H9 (cell line): Measurements from ENCODE around the gene FAT1. TPM values are rescaled to one million over a fixed set of nuclear protein-coding genes. Genes with fewer than 3 reads are reported as not detected.

Experiments used
- DNase-seq: peaks from one replicate; pipeline ENCODE4 v3.0.0-alpha.2; 2017
- H2AFZ ChIP-seq: one replicate; pipeline ENCODE4 v1.6.1; 2013; ENCODE audit warnings: mild to moderate bottlenecking, low read length, control low read depth, moderate library complexity
- H2AK5ac ChIP-seq: 2 replicates; pipeline ENCODE4 v1.6.1; 2013; ENCODE audit warnings: low read length, control low read depth, mixed read lengths; ENCODE audit not compliant: insufficient read length
- H2BK120ac ChIP-seq: one replicate; pipeline ENCODE4 v1.6.1; 2013; ENCODE audit warnings: low read depth, mild to moderate bottlenecking, low read length, control low read depth, inconsistent platforms; ENCODE audit not compliant: poor library complexity, severe bottlenecking
- H2BK12ac ChIP-seq: 2 replicates; pipeline ENCODE4 v1.6.1; 2013; ENCODE audit warnings: low read length, control low read depth, mixed read lengths, low read depth; ENCODE audit not compliant: insufficient read length
- H2BK15ac ChIP-seq: 2 replicates; pipeline ENCODE4 v1.6.1; 2013; ENCODE audit warnings: low read depth, low read length, control low read depth
- H2BK20ac ChIP-seq: one replicate; pipeline ENCODE4 v1.6.1; 2013; ENCODE audit warnings: low read depth, mild to moderate bottlenecking, low read length, control low read depth, inconsistent platforms; ENCODE audit not compliant: poor library complexity, severe bottlenecking
- H2BK5ac ChIP-seq: 2 replicates; pipeline ENCODE4 v1.6.1; 2013; ENCODE audit warnings: low read length, control low read depth, mixed read lengths; ENCODE audit not compliant: insufficient read length
- H3K14ac ChIP-seq: 2 replicates; pipeline ENCODE4 v1.6.1; 2013; ENCODE audit warnings: low read length, control low read depth; ENCODE audit not compliant: insufficient read depth
- H3K18ac ChIP-seq: 2 replicates; pipeline ENCODE4 v1.6.1; 2013; ENCODE audit warnings: low read depth, mild to moderate bottlenecking, mixed read lengths, low read length, control low read depth; ENCODE audit not compliant: insufficient read length
- H3K23ac ChIP-seq: 2 replicates; pipeline ENCODE4 v1.6.1; 2013; ENCODE audit warnings: low read length, control low read depth, mixed read lengths, low read depth; ENCODE audit not compliant: insufficient read length
- H3K23me2 ChIP-seq: 2 replicates; pipeline ENCODE4 v1.6.1; 2013; ENCODE audit warnings: low read depth, mild to moderate bottlenecking, mixed read lengths, low read length, control low read depth; ENCODE audit not compliant: insufficient read length, poor library complexity, severe bottlenecking
- H3K27ac ChIP-seq: 2 replicates; pipeline ENCODE4 v1.5.1; 2013; ENCODE audit warnings: low read length, control low read depth, mixed read lengths, low read depth; ENCODE audit not compliant: insufficient read length
- H3K27me3 ChIP-seq: 2 replicates; pipeline ENCODE4 v1.6.1; 2013; ENCODE audit warnings: low read length, control low read depth, inconsistent platforms; ENCODE audit not compliant: insufficient read depth
- H3K4ac ChIP-seq: 2 replicates; pipeline ENCODE4 v1.6.1; 2013; ENCODE audit warnings: low read depth, mild to moderate bottlenecking, control low read depth, inconsistent platforms, low read length, moderate library complexity
- H3K4me1 ChIP-seq: 2 replicates; pipeline ENCODE4 v1.6.1; 2013; ENCODE audit warnings: low read length, control low read depth, inconsistent platforms; ENCODE audit not compliant: insufficient read depth
- H3K4me2 ChIP-seq: 2 replicates; pipeline ENCODE4 v1.6.1; 2013; ENCODE audit warnings: low read length, control low read depth, mixed read lengths; ENCODE audit not compliant: insufficient read length, insufficient read depth
- H3K56ac ChIP-seq: 2 replicates; pipeline ENCODE4 v1.6.1; 2013; ENCODE audit warnings: low read depth, mild to moderate bottlenecking, mixed read lengths, low read length, control low read depth; ENCODE audit not compliant: insufficient read length
- H3K79me1 ChIP-seq: 2 replicates; pipeline ENCODE4 v1.6.1; 2013; ENCODE audit warnings: low read depth, mild to moderate bottlenecking, moderate library complexity, low read length, control low read depth, inconsistent platforms; ENCODE audit not compliant: insufficient read depth, poor library complexity, severe bottlenecking
- H3K79me2 ChIP-seq: 2 replicates; pipeline ENCODE4 v1.6.1; 2013; ENCODE audit warnings: low read length, control low read depth, inconsistent platforms; ENCODE audit not compliant: insufficient read depth
- H3K9ac ChIP-seq: 2 replicates; pipeline ENCODE4 v1.6.1; 2013; ENCODE audit warnings: low read length, control low read depth, mixed read lengths; ENCODE audit not compliant: insufficient read length; ENCODE audit errors: extremely low read depth
- H3K9me3 ChIP-seq: one replicate; pipeline ENCODE4 v1.6.1; 2013; ENCODE audit warnings: low read depth, low read length, inconsistent platforms; ENCODE audit not compliant: control insufficient read depth
- H3T11ph ChIP-seq: one replicate; pipeline ENCODE4 v1.6.1; 2013; ENCODE audit warnings: mild to moderate bottlenecking, low read length, control low read depth, inconsistent platforms
- H4K20me1 ChIP-seq: one replicate; pipeline ENCODE4 v1.6.1; 2013; ENCODE audit not compliant: control insufficient read depth, insufficient read length, insufficient read depth
- H4K5ac ChIP-seq: 2 replicates; pipeline ENCODE4 v1.6.1; 2013; ENCODE audit warnings: low read depth, mild to moderate bottlenecking, mixed read lengths, low read length, control low read depth; ENCODE audit not compliant: insufficient read length
- H4K8ac ChIP-seq: replicated peaks from 2 replicates; pipeline ENCODE4 v1.6.1; 2013; ENCODE audit warnings: low read length, control low read depth, mixed read lengths, low read depth; ENCODE audit not compliant: insufficient read length
- H4K91ac ChIP-seq: 2 replicates; pipeline ENCODE4 v1.6.1; 2013; ENCODE audit warnings: low read depth, mild to moderate bottlenecking, moderate library complexity, mixed read lengths, low read length, control low read depth; ENCODE audit not compliant: insufficient read length
- H3K27ac Mint-ChIP-seq, 3 experiments: 2 replicates in 2 of 3; 3 replicates in 1 of 3; pipeline ENCODE4 v1.8.0; 2020 to 2021; ENCODE audit warnings: mixed read lengths in 3 of 3, mild to moderate bottlenecking in 1 of 3, moderate library complexity in 1 of 3
- H3K27me3 Mint-ChIP-seq: 2 replicates; pipeline ENCODE4 v1.8.0; 2021; ENCODE audit warnings: low read depth, mild to moderate bottlenecking, moderate library complexity, mixed read lengths
- H3K36me3 Mint-ChIP-seq, 3 experiments: 2 replicates in 2 of 3; 3 replicates in 1 of 3; pipeline ENCODE4 v1.8.0; 2020 to 2021; ENCODE audit warnings: low read depth in 3 of 3, mixed read lengths in 3 of 3; ENCODE audit not compliant: insufficient read depth in 1 of 3
- H3K4me1 Mint-ChIP-seq, 2 experiments: 2 replicates each; pipeline ENCODE4 v1.8.0; 2020; ENCODE audit warnings: mixed read lengths in 2 of 2
- H3K4me3 Mint-ChIP-seq, 2 experiments: 2 replicates in 1 of 2; 3 replicates in 1 of 2; pipeline ENCODE4 v1.8.0; 2020 to 2021; ENCODE audit warnings: mild to moderate bottlenecking in 2 of 2, mixed read lengths in 2 of 2, moderate library complexity in 1 of 2
- H3K9me3 Mint-ChIP-seq, 2 experiments: 2 replicates in 1 of 2; 3 replicates in 1 of 2; pipeline ENCODE4 v1.8.0; 2020; ENCODE audit warnings: mild to moderate bottlenecking in 2 of 2, mixed read lengths in 2 of 2, moderate library complexity in 1 of 2
- CTCF ChIP-seq: fragments of 200-600 bp; sonication (generic); conservative IDR thresholded peaks from 3 replicates; pipeline ENCODE4 v1.8.0; 2021; ENCODE audit warnings: antibody characterized with exemption, mild to moderate bottlenecking
- WGBS: extraction: QIAGEN DNeasy Blood & Tissue Kit; methylation state at CpG from one replicate; pipeline ENCODE4 v1.1.7; 2013; ENCODE audit warnings: missing lambda C conversion rate, low lambda C conversion rate, mixed read lengths; ENCODE audit not compliant: insufficient read length; ENCODE audit errors: extremely low coverage; 5-methylcytosine and 5-hydroxymethylcytosine counted together
- total RNA-seq: library from RNA; stranded (reverse); gene quantifications from 2 replicates; pipeline ENCODE4 v1.2.1, GENCODE V29; 2021

The FAT1 gene
- total RNA-seq, 1 experiment from 2014 or later, result 173 TPM

GRCh38 chr4:186767794-186768193, 44.1 kb upstream of the FAT1 start:
- H3K27me3 Mint-ChIP-seq, result no peaks in the 10 kb centered on the region
- H3K4me3 Mint-ChIP-seq, result no peak overlapping the region

More at GRCh38 chr4:186767794-186768193, 44.1 kb upstream of the FAT1 start:
- Histone ChIP-seq H4K20me1 (no peaks in the 10 kb centered on the region), H3K4me2 (no peak overlapping the region), H3K79me2 (no peaks in the 10 kb centered on the region), H4K5ac (no peak overlapping the region), H2BK120ac (no peak overlapping the region), H3K56ac (no peak overlapping the region), H3K27me3 (no peaks in the 10 kb centered on the region), H3K79me1 (no peaks in the 10 kb centered on the region), H3K14ac (no peak overlapping the region), H3K4ac (no peak overlapping the region), H4K91ac (no peak overlapping the region), H2AK5ac (no peak overlapping the region), H3K23ac (no peak overlapping the region), H2BK15ac (no peak overlapping the region), H3K9ac (no peak overlapping the region), H2BK5ac (no peak overlapping the region), H2BK20ac (no peak overlapping the region), H2BK12ac (no peak overlapping the region), H3K4me1 (no peaks in the 10 kb centered on the region), H2AFZ (no peak overlapping the region), H3K9me3 (no peaks in the 10 kb centered on the region), H4K8ac (no peak overlapping the region), H3T11ph (no peak overlapping the region), H3K18ac (no peak overlapping the region), H3K27ac (no peak overlapping the region), H3K23me2 (no peaks in the 10 kb centered on the region)
- H3K36me3 Mint-ChIP-seq, result no peaks in the 10 kb centered on the region
- H3K4me1 Mint-ChIP-seq, result peaks cover 4 to 13% of the 10 kb centered on the region in 2 experiments
- no peak for TF ChIP-seq CTCF
- H3K27ac Mint-ChIP-seq, result no peak overlapping the region
- no CpG with 5 or more reads among the region's 4 CpGs for WGBS
- H3K9me3 Mint-ChIP-seq, result no peaks in the 10 kb centered on the region; a peak in 1 of 5 replicates
- no peak for DNase-seq
